H1 (cell line): ENCODE data around the gene MRPL4. TPM values are rescaled to one million over a fixed set of nuclear protein-coding genes. Genes with fewer than 3 reads are reported as not detected.
A peak's percentile ranks its signal among the peaks of the same experiment; 100 is the strongest.

Experiments used
- ATF2 ChIP-seq: IDR thresholded peaks from 2 replicates; pipeline ENCODE4 v1.6.1; 2012; ENCODE audit warnings: low read length, inconsistent platforms
- JUND ChIP-seq: IDR thresholded peaks from 2 replicates; pipeline ENCODE4 v1.6.1; 2011; ENCODE audit warnings: mild to moderate bottlenecking, improper control_type of control experiment, low read length
- polyA plus RNA-seq, 7 experiments: library from polyadenylated mRNA; depleted of rRNA in 3 of 7; stranded (reverse) in 5 of 7; unstranded in 2 of 7; fragments of >200 nt in 5 of 7; fragments of 200-250 nt in 2 of 7; gene quantifications; 1 replicate in 5 of 7; 2 replicates in 1 of 7; 4 replicates in 1 of 7; pipeline versions ENCODE4 v1.2.1 to v1.2.3, GENCODE V29; 2011 to 2013; ENCODE audit warnings: missing spikeins in 2 of 7, mixed read lengths in 2 of 7
- total RNA-seq: library from RNA; stranded (reverse); fragmentation: NEBNext Ultra II Directional; extraction: Animal tissue kit (Norgen Biotek cat#: 25700); gene quantifications from 2 replicates; pipeline ENCODE4 v1.2.1, GENCODE V29; 2021

Gene MRPL4
- total and polyA plus RNA-seq, 2 of the 8 experiments (the other 6 are each of a cell fraction or from before 2014, with no cell fraction given): 82.3 to 187 TPM

GRCh38 chr19:10230861-10231611 is 21.0 kb upstream of the MRPL4 start, which contains the start of gene S1PR2 (continued):
- TF ChIP-seq JUND: peak; percentile 48; the same call in 1 of the 2 replicates
- TF ChIP-seq ATF2: 0 out of 2 replicates have a peak, but pooled peaks have one; percentile 47
